Measurements from ENCODE around the gene FKBP4. TPM values are rescaled to one million over a fixed set of nuclear protein-coding genes. Genes with fewer than 3 reads are reported as not detected.

FKBP4 gene
- total RNA-seq = 96.1 and 109 TPM in 2 replicates

GRCh38 chr12:2794736-2795289 is at the start of gene FKBP4:
Gene FKBP4 (plus strand): TSS chr12:2794970. CDS start chr12:2795140, 170 bp downstream.

DNA sequence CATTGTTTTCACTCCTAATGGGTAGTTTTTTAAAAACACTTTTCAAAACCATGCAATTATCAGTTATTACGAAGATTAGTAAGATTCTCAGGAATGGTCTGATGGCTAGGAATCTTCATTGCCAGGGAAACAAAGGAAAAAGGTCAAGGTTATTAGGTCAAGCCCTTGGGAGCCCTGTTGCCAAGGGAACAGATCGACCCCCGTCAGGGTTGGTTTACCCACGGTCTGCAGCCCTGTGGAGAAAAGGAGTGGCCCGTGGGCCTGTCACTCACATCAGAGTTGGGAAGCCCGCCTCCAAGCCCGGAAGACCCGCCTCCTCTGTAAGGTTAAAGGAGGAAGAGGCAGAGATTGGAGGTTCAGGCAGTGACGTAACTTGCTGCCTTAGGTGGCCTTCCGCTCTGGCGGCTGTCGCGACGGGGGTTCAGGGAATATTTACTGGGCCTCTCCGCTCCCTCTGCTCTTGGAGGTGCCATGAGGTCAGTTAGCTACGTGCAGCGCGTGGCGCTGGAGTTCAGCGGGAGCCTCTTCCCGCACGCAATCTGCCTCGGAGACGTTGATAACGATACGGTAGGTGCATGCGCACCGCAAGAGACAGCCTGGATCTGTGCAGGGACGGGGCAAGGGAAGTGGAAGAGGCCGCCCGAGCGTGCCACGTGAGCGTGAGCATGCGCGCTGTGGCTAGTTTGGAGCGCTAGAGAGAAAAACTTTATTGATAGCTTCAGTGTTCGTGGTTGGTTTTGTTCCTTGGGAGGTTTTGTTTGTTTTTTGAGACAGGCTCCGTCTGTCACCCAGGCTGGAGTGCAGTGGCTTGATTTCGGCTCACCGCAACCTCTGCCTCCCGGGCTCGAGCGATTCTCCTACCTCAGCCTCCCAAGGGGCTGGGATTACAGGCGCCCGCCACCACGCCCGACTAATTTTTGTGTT is 17.8 kb downstream of the FKBP4 start, which contains the start of gene ITFG2:
ITFG2 (plus strand) TSS at position 379 of the 924 bp plus-strand sequence; CDS start at position 472, 93 bp downstream.

DNA sequence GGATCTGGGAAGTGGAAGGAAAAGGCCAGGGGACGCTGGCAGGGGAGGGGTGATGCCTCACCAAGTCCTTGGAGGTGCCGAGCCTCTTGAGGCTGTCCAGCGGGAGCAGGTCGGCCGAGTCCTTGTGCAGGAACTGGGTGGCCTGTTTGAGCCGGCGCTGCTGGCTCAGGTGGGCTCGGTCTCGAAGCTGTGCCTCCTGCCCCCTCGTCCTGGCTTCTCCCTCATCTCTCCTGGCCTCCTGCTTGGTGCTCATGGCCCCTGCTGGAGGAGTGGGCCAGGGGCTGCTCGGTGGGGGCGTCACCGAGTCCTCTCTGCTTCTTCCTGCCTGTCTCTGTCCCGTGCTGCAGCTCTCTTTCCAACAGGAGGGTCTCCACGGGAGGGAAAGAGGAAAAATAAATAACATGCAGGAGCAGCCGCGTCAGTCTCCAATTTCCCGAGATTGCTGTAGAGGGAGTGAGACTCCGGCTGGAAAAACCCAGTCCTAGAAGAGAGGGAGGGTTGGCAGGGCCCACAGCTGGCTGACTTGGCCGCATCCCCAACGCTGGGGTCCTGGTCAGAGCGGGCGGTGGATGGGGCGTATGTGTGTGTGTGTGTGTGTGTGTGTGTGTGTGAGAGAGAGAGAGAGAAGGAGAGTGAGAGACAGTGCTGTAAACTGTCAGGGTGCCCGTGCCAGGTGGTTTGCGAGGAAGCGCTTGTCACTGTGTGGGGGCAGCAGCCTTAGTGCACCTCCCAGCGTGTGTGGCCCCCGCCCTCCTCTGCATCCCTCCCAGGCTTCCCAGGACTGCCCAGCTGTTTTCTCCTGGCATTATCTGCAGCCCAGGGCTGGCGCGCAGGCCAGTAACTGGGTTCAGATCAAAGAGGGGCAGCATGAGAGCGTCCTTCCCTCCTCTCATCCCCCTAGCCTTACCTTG is 40.1 kb downstream of the FKBP4 start, which contains the start of gene NRIP2:
NRIP2 (minus strand) TSS at position 455 of the 911 bp plus-strand sequence; CDS start at position 403, 52 bp downstream.

Other genes with a start within 250 kb of the FKBP4 start
- gene ITFG2, start 17.7 kb downstream of the FKBP4 start, total RNA-seq = 8.9 and 13.2 TPM in 2 replicates
- not detected in 2 replicates for gene NRIP2, start 40.1 kb downstream of the FKBP4 start, total RNA-seq
- gene TEX52, start 62.1 kb downstream of the FKBP4 start, total RNA-seq = not detected in 2 replicates
- gene FOXM1, start 82.2 kb downstream of the FKBP4 start, total RNA-seq = 0.48 and 0.64 TPM in 2 replicates
- 14.9 and 23.7 TPM in 2 replicates for gene RHNO1, start 82.3 kb downstream of the FKBP4 start, total RNA-seq
- 9.4 and 12.5 TPM in 2 replicates for gene TULP3, start 95.9 kb downstream of the FKBP4 start, total RNA-seq
- 2.8 and 5.1 TPM in 2 replicates for gene TEAD4, start 164.4 kb downstream of the FKBP4 start, total RNA-seq

All from tracheal epithelial cell (primary cell).